K562 (cell line): ENCODE data around the gene ARHGEF6. TPM values are rescaled to one million over a fixed set of nuclear protein-coding genes. Genes with fewer than 3 reads are reported as not detected.

Experiments used
- FOSL1 ChIP-seq: fragments of 200-800 bp; sonication (Bioruptor generic); conservative IDR thresholded peaks from 2 replicates; pipeline ENCODE4 v1.6.1; 2016; ENCODE audit warnings: missing genetic modification characterization, missing compliant biosample characterization
- FOXM1 ChIP-seq, 2 experiments: fragments of 450-650 bp in 1 of 2; sonication (generic) in 1 of 2; formaldehyde crosslinking in 1 of 2; IDR thresholded peaks; 2 replicates each; pipeline versions ENCODE4 v1.6.1 to v1.9.0; 2017 to 2022; ENCODE audit warnings: low read depth in 2 of 2, mild to moderate bottlenecking in 2 of 2, missing genetic modification reagents in 1 of 2, moderate library complexity in 1 of 2
- GATA2 ChIP-seq: sonication (generic); formaldehyde crosslinking; IDR thresholded peaks from 2 replicates; pipeline ENCODE4 v1.4.0; 2020; ENCODE audit warnings: mild to moderate bottlenecking, missing genetic modification reagents
- GTF2E2 ChIP-seq: fragments of 200-800 bp; sonication (Bioruptor generic); IDR thresholded peaks from 2 replicates; pipeline ENCODE4 v1.6.1; 2016; ENCODE audit warnings: missing genetic modification characterization, missing compliant biosample characterization
- HDAC2 ChIP-seq: fragments of 450-650 bp; IDR thresholded peaks from 2 replicates; pipeline ENCODE4 v1.6.1; 2016; ENCODE audit warnings: mild to moderate bottlenecking
- HES1 ChIP-seq: fragments of 450-650 bp; IDR thresholded peaks from 2 replicates; pipeline ENCODE4 v1.6.1; 2016; ENCODE audit warnings: low read depth, mild to moderate bottlenecking, moderate library complexity
- ILK ChIP-seq: fragments of 450-650 bp; IDR thresholded peaks from 2 replicates; pipeline ENCODE4 v1.6.1; 2016; ENCODE audit warnings: missing genetic modification characterization, low read depth, mild to moderate bottlenecking, missing compliant biosample characterization, moderate library complexity, borderline replicate concordance
- JUND ChIP-seq, 2 experiments: IDR thresholded peaks; 2 replicates in 1 of 2; 3 replicates in 1 of 2; pipeline ENCODE4 v1.6.1; 2011; ENCODE audit warnings: borderline replicate concordance in 2 of 2, low read depth in 2 of 2, low read length in 2 of 2, improper control_type of control experiment in 1 of 2, missing biosample characterization in 1 of 2, missing genetic modification characterization in 1 of 2, missing genetic modification reagents in 1 of 2
- KLF16 ChIP-seq: IDR thresholded peaks from 2 replicates; pipeline ENCODE4 v1.6.1; 2016; ENCODE audit warnings: antibody characterized with exemption
- MAFK ChIP-seq: IDR thresholded peaks from 2 replicates; pipeline ENCODE4 v1.6.1; 2011; ENCODE audit warnings: low read length, improper control_type of control experiment
- MTA1 ChIP-seq: fragments of 450-650 bp; IDR thresholded peaks from 2 replicates; pipeline ENCODE4 v1.6.1; 2017; ENCODE audit warnings: borderline replicate concordance
- MYC ChIP-seq, 2 experiments: fragments of 250-450 bp in 1 of 2; sonication (Bioruptor Pico) in 1 of 2; IDR thresholded peaks; 2 replicates each; pipeline versions ENCODE4 v1.5.1 to v1.6.1; 2012 to 2021; ENCODE audit warnings: low read depth in 2 of 2, borderline replicate concordance in 1 of 2, improper control_type of control experiment in 1 of 2, low read length in 1 of 2, mild to moderate bottlenecking in 1 of 2, moderate library complexity in 1 of 2
- NFE2 ChIP-seq: IDR thresholded peaks from 2 replicates; pipeline ENCODE4 v1.6.1; 2014; ENCODE audit warnings: antibody characterized with exemption, low read depth
- POU5F1 ChIP-seq: fragments of 150-350 bp; IDR thresholded peaks from 2 replicates; pipeline ENCODE4 v1.6.1; 2014; ENCODE audit warnings: borderline replicate concordance, low read length, low read depth, mild to moderate bottlenecking; ENCODE audit not compliant: partially characterized antibody
- RNF2 ChIP-seq: sonication (generic); IDR thresholded peaks from 2 replicates; pipeline ENCODE4 v1.6.1; 2016
- TAL1 ChIP-seq: fragments of 450-650 bp; IDR thresholded peaks from 2 replicates; pipeline ENCODE4 v1.6.1; 2016; ENCODE audit warnings: mild to moderate bottlenecking
- ZBTB9 ChIP-seq: fragments of 450-650 bp; formaldehyde crosslinking; IDR thresholded peaks from 2 replicates; pipeline ENCODE4 v1.4.0; 2020; ENCODE audit warnings: mild to moderate bottlenecking, moderate library complexity
- ZEB2 ChIP-seq: fragments of 450-650 bp; IDR thresholded peaks from 2 replicates; pipeline ENCODE4 v1.6.1; 2016
- ZNF175 ChIP-seq: fragments of 200-800 bp; sonication (Bioruptor generic); IDR thresholded peaks from 2 replicates; pipeline ENCODE4 v1.6.1; 2016; ENCODE audit warnings: low read depth, mild to moderate bottlenecking, missing genetic modification characterization, missing compliant biosample characterization
- polyA plus RNA-seq, 8 experiments: library from polyadenylated mRNA; depleted of rRNA in 4 of 8; stranded (reverse) in 5 of 8; unstranded in 3 of 8; fragments of >200 nt; fragmentation: Nextera tagmentation in 2 of 8; fragmentation: Illumina TruSeq in 1 of 8; extraction: Ambion mirVana in 2 of 8; extraction: Trizol in 1 of 8; gene quantifications; 2 replicates each; pipeline versions ENCODE4 v1.2.1 to v1.2.3, GENCODE V29; 2011 to 2014; ENCODE audit warnings: inconsistent platforms in 1 of 8, missing spikeins in 1 of 8
- total RNA-seq, 7 experiments: library from RNA; depleted of rRNA in 6 of 7; stranded (reverse); fragments of >200 nt in 6 of 7; fragmentation: Illumina TruSeq in 2 of 7; extraction: Trizol in 2 of 7; gene quantifications; 2 replicates each; pipeline versions ENCODE4 v1.2.1 to v1.2.3, GENCODE V29; 2011 to 2021; ENCODE audit warnings: low replicate concordance in 1 of 7
- TF ChIP-seq, protein P1 (sequence below): fragments of 250-450 bp; sonication (Bioruptor Pico); IDR thresholded peaks from 2 replicates; pipeline ENCODE4 v1.5.0; 2020; ENCODE audit warnings: mild to moderate bottlenecking
- TF ChIP-seq, protein P2 (sequence below): fragments of 250-450 bp; sonication (Bioruptor Pico); IDR thresholded peaks from 2 replicates; pipeline ENCODE4 v1.4.0; 2020; ENCODE audit warnings: mild to moderate bottlenecking

Gene ARHGEF6
- total and polyA plus RNA-seq, 9 of the 15 experiments (the other 6 are each of a cell fraction or from before 2014, with no cell fraction given): 2.9 to 22.1 (median 13.3) TPM

DNA sequence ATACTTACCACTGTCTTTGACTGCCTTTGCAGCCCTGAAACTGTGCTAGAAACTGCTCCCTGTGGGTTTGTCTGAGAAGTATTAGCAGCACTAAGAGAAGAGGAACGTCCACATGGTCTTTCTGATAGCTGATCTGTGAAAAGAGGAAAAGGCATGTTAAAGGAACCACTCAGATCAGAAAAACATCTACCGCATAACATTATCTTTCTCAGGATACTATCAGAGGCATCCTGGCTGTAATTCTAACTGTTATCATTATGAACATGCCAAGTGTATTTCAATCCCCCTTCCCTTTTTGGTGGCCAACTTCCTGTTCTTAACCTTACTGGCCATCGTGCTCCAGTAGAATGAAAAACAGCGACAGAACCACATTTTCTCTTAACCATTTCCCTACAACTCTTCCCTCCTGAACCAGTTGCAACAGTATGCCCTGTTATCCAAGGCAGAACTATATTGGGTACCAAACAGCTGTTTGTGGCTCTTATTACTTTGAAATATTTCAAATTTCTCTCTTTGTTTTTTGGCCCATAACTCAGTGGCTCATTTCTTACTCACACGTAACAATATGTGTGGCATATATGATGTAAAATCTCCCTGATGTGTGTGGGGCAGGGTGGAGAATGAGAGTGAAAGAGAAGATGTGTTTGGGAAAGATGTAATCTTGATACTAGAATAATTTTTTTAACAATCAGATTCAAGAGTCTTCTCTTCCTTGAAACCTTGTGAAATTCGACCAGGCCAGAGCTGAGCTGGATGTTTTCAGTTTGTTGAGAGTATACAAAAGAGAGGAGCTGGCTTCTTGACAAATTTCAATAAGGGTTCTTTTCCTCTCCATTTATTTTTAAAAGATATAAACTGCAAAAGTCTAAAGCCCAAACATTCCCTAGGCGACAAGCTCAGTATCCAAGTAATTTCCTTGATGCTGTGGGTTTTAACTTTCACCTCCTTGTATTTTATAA, 35.2 kb downstream of the ARHGEF6 start (continued):
- TF ChIP-seq ILK (tag) (no peak), HES1 (peak; percentile 58; the same call in 1 of the 2 replicates), GATA2 (CRISPR knock-in tag) (peak; percentile 66), MTA1 (peak; percentile 46; the same call in 1 of the 2 replicates), MYC (IDR thresholded peaks at IDR 0.05; ENCODE audit: low read depth, low read length) (peak; percentile 65), MYC (CRISPR knock-in tag; IDR thresholded peaks at IDR 0.05; ENCODE audit: borderline replicate concordance, low read depth) (no peak), NFE2 (0 out of 2 replicates have a peak, but pooled peaks have one; percentile 9), KLF16 (peak; percentile 59; the same call in 1 of the 2 replicates), RNF2 (peak; percentile 49; the same call in 1 of the 2 replicates), TAL1 (peak; percentile 67), FOXM1 (IDR thresholded peaks at IDR 0.05; ENCODE audit: low read depth) (peak; percentile 54; the same call in 1 of the 2 replicates), FOXM1 (CRISPR knock-in tag; IDR thresholded peaks at IDR 0.05; ENCODE audit: low read depth) (no peak), ZBTB9 (CRISPR knock-in tag) (0 out of 2 replicates have a peak, but pooled peaks have one; percentile 59), ZEB2 (no peak), FOSL1 (tag) (0 out of 2 replicates have a peak, but pooled peaks have one; percentile 20), ZNF175 (CRISPR knock-in tag) (0 out of 2 replicates have a peak, but pooled peaks have one; percentile 26), HDAC2 (0 out of 2 replicates have a peak, but pooled peaks have one; percentile 34), GTF2E2 (no peak), JUND (IDR thresholded peaks at IDR 0.05; ENCODE audit: borderline replicate concordance, low read depth, low read length) (peak; percentile 42; the same call in 1 of the 2 replicates), JUND (tag; IDR thresholded peaks at IDR 0.05; ENCODE audit: borderline replicate concordance, low read depth, low read length) (no peak; the same call in 2 of the 3 replicates), POU5F1 (no peak), MAFK (no peak)
- TF ChIP-seq, protein P1, sequence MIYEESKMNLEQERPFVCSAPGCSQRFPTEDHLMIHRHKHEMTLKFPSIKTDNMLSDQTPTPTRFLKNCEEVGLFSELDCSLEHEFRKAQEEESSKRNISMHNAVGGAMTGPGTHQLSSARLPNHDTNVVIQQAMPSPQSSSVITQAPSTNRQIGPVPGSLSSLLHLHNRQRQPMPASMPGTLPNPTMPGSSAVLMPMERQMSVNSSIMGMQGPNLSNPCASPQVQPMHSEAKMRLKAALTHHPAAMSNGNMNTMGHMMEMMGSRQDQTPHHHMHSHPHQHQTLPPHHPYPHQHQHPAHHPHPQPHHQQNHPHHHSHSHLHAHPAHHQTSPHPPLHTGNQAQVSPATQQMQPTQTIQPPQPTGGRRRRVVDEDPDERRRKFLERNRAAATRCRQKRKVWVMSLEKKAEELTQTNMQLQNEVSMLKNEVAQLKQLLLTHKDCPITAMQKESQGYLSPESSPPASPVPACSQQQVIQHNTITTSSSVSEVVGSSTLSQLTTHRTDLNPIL (CRISPR knock-in tag): no peak
- TF ChIP-seq, protein P2, sequence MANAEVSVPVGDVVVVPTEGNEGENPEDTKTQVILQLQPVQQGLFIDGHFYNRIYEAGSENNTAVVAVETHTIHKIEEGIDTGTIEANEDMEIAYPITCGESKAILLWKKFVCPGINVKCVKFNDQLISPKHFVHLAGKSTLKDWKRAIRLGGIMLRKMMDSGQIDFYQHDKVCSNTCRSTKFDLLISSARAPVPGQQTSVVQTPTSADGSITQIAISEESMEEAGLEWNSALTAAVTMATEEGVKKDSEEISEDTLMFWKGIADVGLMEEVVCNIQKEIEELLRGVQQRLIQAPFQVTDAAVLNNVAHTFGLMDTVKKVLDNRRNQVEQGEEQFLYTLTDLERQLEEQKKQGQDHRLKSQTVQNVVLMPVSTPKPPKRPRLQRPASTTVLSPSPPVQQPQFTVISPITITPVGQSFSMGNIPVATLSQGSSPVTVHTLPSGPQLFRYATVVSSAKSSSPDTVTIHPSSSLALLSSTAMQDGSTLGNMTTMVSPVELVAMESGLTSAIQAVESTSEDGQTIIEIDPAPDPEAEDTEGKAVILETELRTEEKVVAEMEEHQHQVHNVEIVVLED: 0 out of 2 replicates have a peak, but pooled peaks have one; percentile 28
